Measurements from ENCODE around the gene AMN.

DNA sequence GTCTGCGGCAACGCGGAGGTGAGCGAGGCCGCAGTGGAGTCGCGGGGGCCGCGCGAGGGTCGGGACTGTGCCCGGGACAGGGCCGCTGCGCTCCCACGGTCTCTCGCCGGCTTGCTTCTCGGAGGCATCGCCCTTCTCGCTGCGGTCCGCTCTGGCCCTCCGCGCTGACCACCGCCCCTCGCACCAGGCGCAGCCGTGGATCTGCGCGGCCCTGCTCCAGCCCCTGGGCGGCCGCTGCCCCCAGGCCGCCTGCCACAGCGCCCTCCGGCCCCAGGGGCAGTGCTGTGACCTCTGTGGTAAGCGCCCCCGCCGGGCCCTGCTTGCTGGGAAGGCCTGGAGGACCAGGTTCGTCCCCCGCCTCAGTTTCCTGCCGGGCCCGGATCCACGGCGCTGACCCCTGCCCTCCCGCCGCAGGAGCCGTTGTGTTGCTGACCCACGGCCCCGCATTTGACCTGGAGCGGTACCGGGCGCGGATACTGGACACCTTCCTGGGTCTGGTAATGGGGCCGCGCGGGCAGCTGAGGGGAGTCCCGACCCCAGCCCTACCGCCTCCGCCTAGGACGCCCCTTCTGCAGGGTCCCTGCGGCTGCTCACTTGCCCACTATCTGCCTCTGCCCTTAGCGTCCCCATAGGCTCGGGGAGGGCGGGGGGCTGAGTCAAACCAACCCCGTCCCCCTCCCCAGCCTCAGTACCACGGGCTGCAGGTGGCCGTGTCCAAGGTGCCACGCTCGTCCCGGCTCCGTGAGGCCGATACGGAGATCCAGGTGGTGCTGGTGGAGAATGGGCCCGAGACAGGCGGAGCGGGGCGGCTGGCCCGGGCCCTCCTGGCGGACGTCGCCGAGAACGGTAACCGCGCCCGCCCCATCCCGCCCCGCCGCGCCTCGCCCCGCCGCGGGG, 7.0 kb downstream of the AMN start:
- TF ChIP-seq CTCF (IDR thresholded peaks at IDR 0.05; ENCODE audit: borderline replicate concordance, extremely low read depth, low read length, poor library complexity, severe bottlenecking): no peak
- TF ChIP-seq EZH2 (IDR thresholded peaks at IDR 0.05; ENCODE audit: borderline replicate concordance, low read depth, low read length, severe bottlenecking): no peak

Measured in DND-41 (cell line).